ENCODE data around the gene DR1.

- TF ChIP-seq, protein P1, sequence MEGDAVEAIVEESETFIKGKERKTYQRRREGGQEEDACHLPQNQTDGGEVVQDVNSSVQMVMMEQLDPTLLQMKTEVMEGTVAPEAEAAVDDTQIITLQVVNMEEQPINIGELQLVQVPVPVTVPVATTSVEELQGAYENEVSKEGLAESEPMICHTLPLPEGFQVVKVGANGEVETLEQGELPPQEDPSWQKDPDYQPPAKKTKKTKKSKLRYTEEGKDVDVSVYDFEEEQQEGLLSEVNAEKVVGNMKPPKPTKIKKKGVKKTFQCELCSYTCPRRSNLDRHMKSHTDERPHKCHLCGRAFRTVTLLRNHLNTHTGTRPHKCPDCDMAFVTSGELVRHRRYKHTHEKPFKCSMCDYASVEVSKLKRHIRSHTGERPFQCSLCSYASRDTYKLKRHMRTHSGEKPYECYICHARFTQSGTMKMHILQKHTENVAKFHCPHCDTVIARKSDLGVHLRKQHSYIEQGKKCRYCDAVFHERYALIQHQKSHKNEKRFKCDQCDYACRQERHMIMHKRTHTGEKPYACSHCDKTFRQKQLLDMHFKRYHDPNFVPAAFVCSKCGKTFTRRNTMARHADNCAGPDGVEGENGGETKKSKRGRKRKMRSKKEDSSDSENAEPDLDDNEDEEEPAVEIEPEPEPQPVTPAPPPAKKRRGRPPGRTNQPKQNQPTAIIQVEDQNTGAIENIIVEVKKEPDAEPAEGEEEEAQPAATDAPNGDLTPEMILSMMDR (conservative IDR thresholded peaks at IDR 0.05; ENCODE audit: low read depth, low read length), result no peak
- no peak for TF ChIP-seq EZH2phosphoT487 (IDR thresholded peaks at IDR 0.05; ENCODE audit: borderline replicate concordance, low read length)
These were observed 49.1 kb upstream of the DR1 start for GRCh38 chr1:93296555-93297154.

Data from PC-3 (cell line).